K562 (cell line): ENCODE measurements around the gene EFNA5. TPM values are rescaled to one million over a fixed set of nuclear protein-coding genes. Genes with fewer than 3 reads are reported as not detected.

Source experiments
- ATAC-seq: fragments of 200-7000 bp; cut with Tn5 transposase; 3 replicates; pipeline ENCODE4 v1.9.1; 2020; ENCODE audit warnings: moderate library complexity
- BruUV-seq: library from RNA; stranded (reverse); fragments of 400-500 nt; replicated peaks from 2 replicates; lab custom pipeline; 2021; lab: Mats Ljungman, UMichigan
- CTCF ChIA-PET: fragments of 300-600 bp; formaldehyde crosslinking; extraction: SDS; loops from one replicate; lab custom pipeline; 2021; ENCODE audit warnings: low intra/inter-chr PET ratio; lab: Yijun Ruan, JAX
- POLR2A ChIA-PET: fragments of 300-600, 350-650 bp; sonication (Branson Sonifier 250); formaldehyde crosslinking; extraction: SDS; loops from one replicate; lab custom pipeline; 2021; ENCODE audit warnings: antibody characterized with exemption, inconsistent platforms; lab: Yijun Ruan, JAX
- DNase-seq, 4 experiments: peaks; one replicate each; pipeline versions ENCODE4 v3.0.0 to v3.0.0-alpha.2; 2011 to 2018; ENCODE audit warnings: low spot score in 3 of 4, mixed read lengths in 3 of 4; ENCODE audit errors: extremely low read depth in 1 of 4
- FAIRE-seq: peaks from 2 replicates; lab custom pipeline; 2011; peaks lifted over from hg19 to GRCh38; lab: Jason Lieb, UNC
- H2AFZ ChIP-seq: 2 replicates; pipeline ENCODE4 v1.6.0; 2011; ENCODE audit warnings: low read depth, low read length, control low read depth, inconsistent platforms
- H3K27ac ChIP-seq: fragments of 200-600 bp; 3 replicates; pipeline ENCODE4 v1.8.0; 2011; ENCODE audit warnings: low read depth, mild to moderate bottlenecking, control low read depth, inconsistent platforms, low read length, moderate library complexity, mixed read lengths; ENCODE audit errors: extremely low read depth
- H3K27me3 ChIP-seq, 2 experiments: fragments of 300-600 bp in 1 of 2; 2 replicates in 1 of 2; 3 replicates in 1 of 2; pipeline versions ENCODE4 v1.6.0 to v1.8.0; 2011; ENCODE audit warnings: inconsistent platforms in 2 of 2, low read length in 2 of 2, mild to moderate bottlenecking in 1 of 2, mixed read lengths in 1 of 2, moderate library complexity in 1 of 2; ENCODE audit not compliant: control insufficient read depth in 2 of 2, insufficient read depth in 2 of 2
- H3K36me3 ChIP-seq: fragments of 300-600 bp; 3 replicates; pipeline ENCODE4 v1.8.0; 2011; ENCODE audit warnings: mild to moderate bottlenecking, low read length, inconsistent platforms; ENCODE audit not compliant: control insufficient read depth, insufficient read depth
- H3K4me1 ChIP-seq, 2 experiments: fragments of 200-600 bp in 1 of 2; replicated peaks in 1 of 2; 2 replicates in 1 of 2; 3 replicates in 1 of 2; pipeline versions ENCODE4 v1.5.1 to v1.8.0; 2011; ENCODE audit warnings: inconsistent platforms in 2 of 2, low read length in 2 of 2, mild to moderate bottlenecking in 1 of 2, mixed read lengths in 1 of 2, moderate library complexity in 1 of 2; ENCODE audit not compliant: control insufficient read depth in 2 of 2, insufficient read depth in 2 of 2
- H3K4me2 ChIP-seq: 2 replicates; pipeline ENCODE4 v1.6.1; 2011; ENCODE audit warnings: low read length, control low read depth, inconsistent platforms, mixed read lengths; ENCODE audit not compliant: insufficient read depth
- H3K4me3 ChIP-seq: fragments of 200-600 bp; sonication (generic), shearing (Covaris generic); 2 replicates; pipeline ENCODE4 v1.5.1; 2016; ENCODE audit warnings: control low read depth, inconsistent platforms
- H3K79me2 ChIP-seq: fragments of 200-600 bp; 3 replicates; pipeline ENCODE4 v1.8.0; 2011; ENCODE audit warnings: low read length, inconsistent platforms; ENCODE audit not compliant: control insufficient read depth, insufficient read depth
- H3K9ac ChIP-seq, 2 experiments: 2 replicates each; pipeline versions ENCODE4 v1.6.0 to v1.6.1; 2011; ENCODE audit warnings: low read depth in 2 of 2, low read length in 2 of 2, control low read depth in 1 of 2, inconsistent platforms in 1 of 2, mild to moderate bottlenecking in 1 of 2, mixed read lengths in 1 of 2; ENCODE audit not compliant: insufficient read depth in 1 of 2
- H3K9me1 ChIP-seq: one replicate; pipeline ENCODE4 v1.6.0; 2011; ENCODE audit warnings: inconsistent platforms, mild to moderate bottlenecking, low read length, moderate library complexity; ENCODE audit not compliant: control insufficient read depth, insufficient read depth
- H3K9me3 ChIP-seq: replicated peaks from 2 replicates; pipeline ENCODE4 v1.5.1; 2011; ENCODE audit warnings: low read depth, low read length, inconsistent platforms; ENCODE audit not compliant: control insufficient read depth, insufficient read depth
- H4K20me1 ChIP-seq: replicated peaks from 2 replicates; pipeline ENCODE4 v1.6.1; 2011; ENCODE audit warnings: low read length, inconsistent platforms, mixed read lengths; ENCODE audit not compliant: control insufficient read depth, insufficient read depth
- ARID4B ChIP-seq: sonication (generic); formaldehyde crosslinking; IDR thresholded peaks from 2 replicates; pipeline ENCODE4 v1.8.0; 2022; ENCODE audit warnings: mild to moderate bottlenecking, missing genetic modification reagents
- HES1 ChIP-seq: fragments of 450-650 bp; IDR thresholded peaks from 2 replicates; pipeline ENCODE4 v1.6.1; 2016; ENCODE audit warnings: low read depth, mild to moderate bottlenecking, moderate library complexity
- HNRNPH1 ChIP-seq: fragments of 200-400 bp; formaldehyde crosslinking; optimal IDR thresholded peaks from 2 replicates; pipeline ENCODE3; 2017; ENCODE audit warnings: low read depth, mild to moderate bottlenecking, low read length, moderate library complexity
- ILK ChIP-seq: fragments of 450-650 bp; IDR thresholded peaks from 2 replicates; pipeline ENCODE4 v1.6.1; 2016; ENCODE audit warnings: missing genetic modification characterization, low read depth, mild to moderate bottlenecking, missing compliant biosample characterization, moderate library complexity, borderline replicate concordance
- MED1 ChIP-seq: sonication (generic); formaldehyde crosslinking; IDR thresholded peaks from 2 replicates; pipeline ENCODE4 v1.8.1; 2023; ENCODE audit warnings: missing genetic modification reagents, borderline replicate concordance
- MEF2A ChIP-seq: IDR thresholded peaks from 2 replicates; pipeline ENCODE4 v1.6.1; 2011; ENCODE audit warnings: low read depth, mild to moderate bottlenecking, low read length, moderate library complexity; ENCODE audit not compliant: control insufficient read depth
- PHB2 ChIP-seq: fragments of 450-650 bp; IDR thresholded peaks from 2 replicates; pipeline ENCODE4 v1.6.1; 2017; ENCODE audit warnings: low read depth
- ZNF324 ChIP-seq: fragments of 250-450 bp; sonication (Bioruptor Pico); IDR thresholded peaks from 2 replicates; pipeline ENCODE4 v1.4.0; 2020; ENCODE audit warnings: mild to moderate bottlenecking
- WGBS: fragments of 100-300 bp; shearing (Covaris generic); methylation state at CpG from one replicate; pipeline ENCODE4 v1.1.6; 2016; ENCODE audit warnings: low coverage, mixed read lengths; ENCODE audit not compliant: insufficient coverage; ENCODE audit errors: missing lambda C conversion rate; 5-methylcytosine and 5-hydroxymethylcytosine counted together
- in situ Hi-C: fragments of 300-500 bp; cut with MboI; formaldehyde crosslinking; loops from 4 replicates; pipeline ENCODE4 v1.15.0; 2018; ENCODE audit warnings: inconsistent platforms, mixed read lengths
- intact Hi-C: fragments of 100-400 bp; cut with micrococcal nuclease; formaldehyde crosslinking; loops from 2 replicates; pipeline ENCODE4 v1.14.2; 2022
- polyA plus RNA-seq, 8 experiments: library from polyadenylated mRNA; depleted of rRNA in 4 of 8; stranded (reverse) in 5 of 8; unstranded in 3 of 8; fragments of >200 nt; fragmentation: Nextera tagmentation in 2 of 8; fragmentation: Illumina TruSeq in 1 of 8; extraction: Ambion mirVana in 2 of 8; extraction: Trizol in 1 of 8; gene quantifications; 2 replicates each; pipeline versions ENCODE4 v1.2.1 to v1.2.3, GENCODE V29; 2011 to 2014; ENCODE audit warnings: inconsistent platforms in 1 of 8, missing spikeins in 1 of 8
- total RNA-seq, 7 experiments: library from RNA; depleted of rRNA in 6 of 7; stranded (reverse); fragments of >200 nt in 6 of 7; fragmentation: Illumina TruSeq in 2 of 7; extraction: Trizol in 2 of 7; gene quantifications; 2 replicates each; pipeline versions ENCODE4 v1.2.1 to v1.2.3, GENCODE V29; 2011 to 2021; ENCODE audit warnings: low replicate concordance in 1 of 7
- TF ChIP-seq, protein P1 (sequence below): sonication (generic); formaldehyde crosslinking; IDR thresholded peaks from 2 replicates; pipeline ENCODE4 v1.9.0; 2022; ENCODE audit warnings: mild to moderate bottlenecking, missing genetic modification reagents

EFNA5 gene
- total and polyA plus RNA-seq, 9 of the 15 experiments (the other 6 are each of a cell fraction or from before 2014, with no cell fraction given): 0.20 TPM; not detected in 8

DNA sequence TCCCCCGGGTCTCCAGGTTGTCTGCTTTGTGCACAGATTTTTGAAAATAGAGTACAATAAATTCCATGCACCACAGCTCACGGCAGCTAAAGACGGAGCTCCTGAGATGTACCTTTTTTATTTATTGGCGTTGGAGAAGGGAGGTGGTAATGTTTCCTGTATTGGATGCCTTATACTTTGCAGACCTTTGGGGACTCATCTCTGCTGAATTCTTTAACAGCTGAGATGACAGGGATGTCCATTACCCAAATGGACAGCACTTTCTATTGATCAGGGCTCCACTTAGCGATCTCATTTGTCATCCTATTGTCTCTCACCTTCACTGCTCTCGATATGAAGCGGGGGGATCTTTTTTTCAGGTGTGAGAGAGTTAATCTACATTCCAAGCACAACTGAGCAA lies 137.8 kb downstream of the EFNA5 start:
- TF ChIP-seq HES1: no peak
- Histone ChIP-seq H2AFZ (no peak overlapping the region), H3K27ac (no peak overlapping the region), H3K9me3 (no peaks in the 10 kb centered on the region), H3K79me2 (no peaks in the 10 kb centered on the region), H3K9me1 (no peaks in the 10 kb centered on the region), H3K9ac (no peak overlapping the region), H3K4me1 (no peaks in the 10 kb centered on the region), H3K27me3 (no peaks in the 10 kb centered on the region), H4K20me1 (no peaks in the 10 kb centered on the region), H3K36me3 (no peaks in the 10 kb centered on the region), H3K4me3 (no peak overlapping the region), H3K4me2 (no peak overlapping the region)
- CTCF ChIA-PET: no interaction called here
- WGBS: 3% methylated on average over 7 of the region's 7 CpGs
- intact Hi-C loops: no loop called here
- FAIRE-seq (no peak), ATAC-seq (no peak), DNase-seq (no peak)
- in situ Hi-C loops: no loop called here
- POLR2A ChIA-PET: no interaction called here
- no TSS peak for BruUV-seq

- CTCF ChIA-PET: no interaction called here
- Histone ChIP-seq H3K4me1 (no peaks in the 10 kb centered on the region), H3K9ac (no peak overlapping the region), H3K36me3 (no peaks in the 10 kb centered on the region), H3K4me2 (no peak overlapping the region), H3K4me3 (no peak overlapping the region), H3K79me2 (no peaks in the 10 kb centered on the region), H2AFZ (no peak overlapping the region), H3K9me1 (no peaks in the 10 kb centered on the region), H3K27ac (no peak overlapping the region), H3K9me3 (no peaks in the 10 kb centered on the region), H4K20me1 (no peaks in the 10 kb centered on the region), H3K27me3 (no peaks in the 10 kb centered on the region)
- in situ Hi-C loops: no loop called here
- POLR2A ChIA-PET: no interaction called here
- FAIRE-seq (no peak), ATAC-seq (no peak), DNase-seq (no peak)
- intact Hi-C loops: no loop called here
- no TSS peak for BruUV-seq
- WGBS: 0% methylated on average over 10 of the region's 10 CpGs
- TF ChIP-seq MEF2A (no peak), ILK (tag) (no peak), HNRNPH1 (no peak), PHB2 (no peak), ZNF324 (CRISPR knock-in tag) (no peak), MED1 (CRISPR knock-in tag) (no peak), ARID4B (CRISPR knock-in tag) (no peak)
- TF ChIP-seq, protein P1, sequence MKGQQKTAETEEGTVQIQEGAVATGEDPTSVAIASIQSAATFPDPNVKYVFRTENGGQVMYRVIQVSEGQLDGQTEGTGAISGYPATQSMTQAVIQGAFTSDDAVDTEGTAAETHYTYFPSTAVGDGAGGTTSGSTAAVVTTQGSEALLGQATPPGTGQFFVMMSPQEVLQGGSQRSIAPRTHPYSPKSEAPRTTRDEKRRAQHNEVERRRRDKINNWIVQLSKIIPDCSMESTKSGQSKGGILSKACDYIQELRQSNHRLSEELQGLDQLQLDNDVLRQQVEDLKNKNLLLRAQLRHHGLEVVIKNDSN: no peak
These were observed 138.4 kb downstream of the EFNA5 start for GRCh38 chr5:107532169-107532878.
